Dermis blood vessel endothelial cell (primary cell): ENCODE results near the gene G6PC1. TPM values are rescaled to one million over a fixed set of nuclear protein-coding genes. Genes with fewer than 3 reads are reported as not detected.
"Not testable (repeated sequence)": the region's sequence is repeated elsewhere in the genome, so short reads cannot be mapped to it uniquely, and the experiment has no call there.

Experiments
- DNase-seq: peaks from one replicate; pipeline ENCODE4 v3.0.0; 2010
- total RNA-seq: library from RNA; depleted of rRNA; stranded (reverse); fragments of >200 nt; gene quantifications from 2 replicates; pipeline ENCODE4 v1.2.3, GENCODE V29; 2014

Gene G6PC1
- total RNA-seq, 1 donor from 2014 or later = not detected

DNA sequence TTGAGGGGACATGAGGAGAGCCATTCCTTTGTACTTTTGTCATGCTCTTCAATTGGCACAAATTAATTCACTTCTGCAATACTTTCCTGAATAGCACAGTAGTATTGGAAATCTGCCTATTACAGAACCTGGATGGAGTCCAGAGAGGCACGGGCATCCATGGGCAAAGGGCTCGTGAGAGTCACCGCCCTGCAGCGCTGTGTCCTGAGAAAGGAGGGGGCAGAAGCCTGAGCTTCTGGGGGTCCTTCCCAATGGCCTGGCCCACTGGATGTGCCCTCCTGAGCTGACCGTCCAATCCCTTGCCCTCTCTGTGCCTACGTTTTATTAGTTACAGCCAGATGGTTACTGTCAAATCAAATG is 3.5 kb downstream of the G6PC1 start:
- DNase-seq = no peak

DNA sequence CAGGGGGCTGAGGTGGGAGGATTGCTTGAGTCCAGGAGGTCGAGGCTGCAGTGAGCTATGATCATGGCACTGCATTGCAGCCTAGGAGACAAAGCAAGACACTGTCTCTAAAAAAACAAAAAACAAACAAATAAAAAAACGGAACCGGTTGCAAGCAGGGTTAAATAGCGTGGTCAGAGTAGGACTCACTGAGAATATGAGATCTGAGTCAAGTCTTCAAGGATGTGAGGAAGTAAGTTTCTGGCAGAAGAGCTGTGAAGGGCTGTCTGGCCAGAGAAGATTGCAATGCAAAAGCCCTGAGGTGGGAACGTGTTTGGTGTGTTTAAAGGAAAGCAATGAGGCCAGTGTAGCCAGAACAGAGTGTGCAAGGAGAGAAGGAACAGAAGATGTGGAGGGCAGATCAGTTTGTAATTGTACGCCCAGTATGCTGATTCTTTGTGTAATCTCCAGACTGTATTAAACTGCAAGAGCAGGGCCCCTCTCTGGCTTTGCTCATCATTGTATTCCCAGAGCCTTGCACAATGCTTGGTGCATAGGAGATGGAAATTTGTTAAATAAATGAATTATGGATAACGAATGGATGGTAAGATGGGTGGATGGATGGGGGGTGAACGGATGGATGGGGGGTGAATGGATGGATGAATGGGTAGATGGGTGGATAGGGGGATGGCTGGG is 6.3 kb downstream of the G6PC1 start:
- DNase-seq = no peak

DNA sequence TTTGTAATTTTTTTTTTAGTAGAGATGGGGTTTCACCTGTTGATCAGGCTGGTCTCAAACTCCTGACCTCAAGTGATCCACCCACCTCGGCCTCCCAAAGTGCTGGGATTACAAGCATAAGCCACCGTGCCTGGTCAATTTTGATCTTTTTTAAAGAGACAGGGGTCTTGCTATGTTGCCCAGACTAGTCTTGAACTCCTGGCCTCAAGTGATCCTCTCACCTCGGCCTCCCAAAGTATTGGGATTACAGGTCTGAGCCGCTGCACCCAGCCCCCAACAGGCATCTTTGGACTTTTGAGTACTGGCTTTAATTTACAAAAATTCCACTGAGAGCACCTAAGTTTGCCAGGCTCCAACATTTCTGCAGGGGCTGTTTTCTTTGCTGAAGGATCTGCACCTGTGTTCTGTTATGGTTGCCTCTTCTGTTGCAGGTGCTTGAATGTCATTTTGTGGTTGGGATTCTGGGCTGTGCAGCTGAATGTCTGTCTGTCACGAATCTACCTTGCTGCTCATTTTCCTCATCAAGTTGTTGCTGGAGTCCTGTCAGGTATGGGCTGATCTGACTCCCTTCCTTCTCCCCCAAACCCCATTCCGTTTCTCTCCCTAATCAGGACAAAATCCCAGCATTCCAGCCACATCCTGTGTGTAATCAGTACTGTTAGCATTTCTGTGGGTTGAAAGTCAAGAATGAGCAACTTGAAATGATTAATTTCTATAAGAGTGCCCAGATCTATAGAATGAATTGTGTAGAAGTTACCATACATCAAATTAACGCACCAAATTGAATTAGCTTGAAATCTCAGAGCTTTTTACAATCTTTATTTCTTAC is 8.5 kb downstream of the G6PC1 start:
- DNase-seq = no peak

DNA sequence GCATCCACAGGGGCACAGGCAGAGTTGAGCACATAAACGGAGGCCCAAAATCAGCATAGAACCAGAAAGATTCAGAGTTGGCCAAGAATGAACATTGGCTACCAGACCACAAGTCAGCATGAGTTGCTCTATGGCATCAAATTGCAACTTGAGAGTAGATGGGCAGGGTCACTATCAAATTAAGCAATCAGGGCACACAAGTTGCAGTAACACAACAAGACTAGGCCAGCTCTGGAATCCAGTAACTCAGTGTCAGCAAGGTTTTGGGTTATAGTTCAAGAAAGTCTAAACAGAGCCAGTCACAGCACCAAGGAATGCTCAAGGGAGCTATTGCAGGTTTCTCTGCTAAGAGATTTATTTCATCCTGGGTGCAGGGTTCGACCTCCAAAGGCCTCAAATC is 12.9 kb downstream of the G6PC1 start:
- DNase-seq = no peak

DNA sequence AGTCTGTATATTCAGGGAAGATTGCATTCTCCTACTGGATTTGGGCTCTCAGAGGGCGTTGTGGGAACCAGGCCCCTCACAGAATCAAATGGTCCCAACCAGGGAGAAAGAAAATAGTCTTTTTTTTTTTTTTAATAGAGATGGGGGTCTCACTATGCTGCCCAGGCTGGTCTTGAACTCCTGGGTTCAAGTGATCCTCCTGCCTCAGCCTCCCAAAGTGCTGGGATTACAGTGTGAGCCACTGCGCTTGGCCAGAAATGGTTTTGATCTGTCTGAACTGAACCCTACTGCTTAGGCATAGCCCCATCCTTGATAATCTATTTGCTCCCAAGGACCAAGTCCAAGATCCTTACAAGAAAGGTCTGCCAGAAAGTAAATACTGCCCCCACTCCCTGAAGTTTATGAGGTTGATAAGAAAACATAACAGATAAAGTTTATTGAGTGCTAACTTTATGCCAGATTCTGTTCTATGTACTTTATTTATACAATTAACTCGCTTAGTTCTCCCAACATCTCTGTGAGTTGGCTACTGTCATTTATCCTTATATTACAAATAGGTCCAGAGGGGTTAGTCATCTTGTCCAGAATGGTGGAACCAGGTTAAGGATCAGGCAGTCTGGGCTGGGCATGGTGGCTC is 13.5 kb downstream of the G6PC1 start:
- no peak for DNase-seq

DNA sequence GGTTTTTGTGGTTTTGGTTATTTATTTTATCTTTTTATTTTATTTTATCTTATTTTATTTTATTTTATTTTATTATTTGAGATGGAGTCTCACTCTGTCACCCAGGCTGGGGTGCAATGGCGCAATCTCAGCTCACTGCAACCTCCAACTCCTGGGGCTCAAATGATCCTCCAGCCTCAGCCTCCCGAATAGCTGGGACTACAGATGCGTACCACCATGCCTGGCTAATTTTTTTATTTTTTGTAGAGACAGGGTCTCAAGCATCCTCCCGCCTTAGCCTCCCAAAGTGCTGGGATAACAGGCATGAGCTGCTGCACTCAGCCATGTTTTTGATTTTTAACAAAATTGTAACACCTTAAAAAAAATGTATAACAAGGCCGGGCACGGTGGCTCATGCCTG is 14.7 kb downstream of the G6PC1 start:
- DNase-seq = not testable (repeated sequence)

DNA sequence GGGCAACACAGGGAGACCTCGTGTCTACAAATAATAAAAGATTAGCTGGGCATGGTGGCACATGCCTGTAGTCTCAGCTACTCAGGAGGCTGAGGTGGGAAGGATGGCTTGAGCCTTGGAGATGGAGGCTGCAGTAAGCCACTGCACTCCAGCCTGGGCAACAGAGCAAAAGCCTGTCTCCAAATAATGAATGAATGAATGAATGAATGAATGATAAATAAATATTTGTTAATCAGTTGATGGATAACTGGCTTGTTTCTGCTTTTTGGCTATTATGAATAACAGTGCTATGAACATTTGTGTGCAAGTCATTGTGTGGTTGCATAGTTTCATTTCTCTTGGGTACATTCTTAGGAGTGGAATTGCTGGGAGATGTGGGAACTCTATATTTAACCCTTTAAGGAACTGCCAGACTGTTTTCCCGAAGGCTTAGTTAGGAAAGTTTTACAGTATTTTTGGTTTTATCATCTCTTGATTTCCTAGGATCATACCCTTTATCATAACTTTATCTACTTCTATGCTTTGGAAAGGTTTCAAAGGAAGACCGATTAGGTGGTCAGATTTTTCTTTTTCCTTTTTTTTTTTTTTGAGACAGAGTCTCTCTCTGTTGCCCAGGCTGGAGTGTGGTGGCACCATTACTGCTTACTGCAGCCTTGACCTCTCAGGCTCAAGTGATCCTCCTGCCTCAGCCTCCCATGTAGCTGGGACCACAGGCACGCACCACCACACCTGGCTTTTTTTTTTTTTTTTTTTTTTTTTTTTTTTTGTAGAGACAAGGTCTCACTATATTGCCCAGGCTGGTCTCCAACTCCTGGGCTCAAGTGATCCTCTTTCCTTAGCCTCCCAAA is 16.0 kb downstream of the G6PC1 start:
- not testable (repeated sequence) for DNase-seq

DNA sequence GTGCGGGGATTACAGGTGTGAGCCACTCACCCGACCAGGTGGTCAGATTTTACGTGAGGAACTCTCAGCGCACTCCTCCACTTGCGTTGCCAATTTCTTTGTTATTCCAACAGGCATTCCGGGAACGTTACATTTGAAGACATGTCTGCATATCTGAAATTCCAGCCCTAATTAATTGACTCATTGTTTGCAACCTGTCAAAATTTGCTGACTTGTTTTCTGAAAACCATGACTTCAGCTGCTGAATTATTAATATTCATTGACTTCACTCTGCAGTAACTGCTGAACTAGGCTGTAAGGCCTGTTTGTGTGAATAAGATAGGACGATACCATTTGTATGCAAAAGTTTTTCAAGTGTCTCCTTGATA is 16.6 kb downstream of the G6PC1 start:
- peak; percentile 73 for DNase-seq

DNA sequence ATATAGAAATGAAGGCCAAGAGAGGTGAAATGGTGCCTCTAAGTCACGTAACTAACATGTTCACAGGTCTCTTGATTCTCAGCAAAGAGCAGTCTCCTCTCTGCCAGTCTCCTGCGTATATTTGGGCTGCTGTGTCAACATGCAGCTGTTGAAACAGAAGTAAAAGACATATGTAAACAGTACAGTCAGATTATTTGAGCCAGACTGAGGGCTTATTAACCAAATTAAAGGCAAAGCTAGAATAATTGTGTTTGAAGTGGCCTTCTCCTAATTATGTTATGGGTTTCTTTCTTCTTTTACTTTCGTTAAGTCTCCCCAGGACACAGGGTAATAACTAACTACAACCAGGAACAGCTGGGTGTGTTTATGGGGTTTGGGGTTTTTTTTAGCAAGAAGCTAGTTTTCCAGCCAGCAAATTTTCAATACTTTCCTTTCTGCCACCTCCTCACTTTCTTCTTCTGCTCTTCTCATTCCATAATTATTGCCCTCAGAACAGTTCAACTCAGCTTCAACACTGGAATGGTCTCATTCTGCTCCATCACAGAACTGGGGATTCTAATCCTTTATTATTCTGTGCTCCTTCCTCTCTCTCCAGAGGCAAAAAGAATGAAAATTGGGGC is 18.4 kb downstream of the G6PC1 start:
- DNase-seq = no peak

DNA sequence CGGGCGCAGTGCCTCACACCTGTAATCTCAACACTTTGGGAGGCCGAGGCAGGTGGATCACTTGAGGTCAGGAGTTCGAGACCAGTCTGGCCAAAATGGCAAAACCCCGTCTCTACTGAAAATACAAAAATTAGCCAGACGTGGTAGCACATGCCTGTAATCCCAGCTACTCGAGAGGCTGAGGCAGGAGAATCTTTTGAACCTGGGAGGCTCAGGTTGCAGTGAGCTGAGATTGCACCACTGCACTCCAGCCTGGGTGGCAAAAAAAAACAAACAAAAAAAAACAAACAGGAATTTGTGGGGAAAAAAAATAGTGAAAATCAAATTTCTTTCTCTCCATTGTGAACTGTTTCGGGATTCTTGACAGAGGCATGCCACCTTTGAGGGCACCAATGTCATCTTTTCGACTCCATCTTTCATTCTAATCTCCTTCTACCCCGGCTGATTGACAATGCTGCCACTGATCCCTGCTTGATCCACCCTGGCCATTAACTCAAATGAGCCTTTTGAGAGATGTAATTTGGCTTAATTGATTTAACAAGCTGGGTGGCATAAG is 19.0 kb downstream of the G6PC1 start:
- DNase-seq = not testable (repeated sequence)

DNA sequence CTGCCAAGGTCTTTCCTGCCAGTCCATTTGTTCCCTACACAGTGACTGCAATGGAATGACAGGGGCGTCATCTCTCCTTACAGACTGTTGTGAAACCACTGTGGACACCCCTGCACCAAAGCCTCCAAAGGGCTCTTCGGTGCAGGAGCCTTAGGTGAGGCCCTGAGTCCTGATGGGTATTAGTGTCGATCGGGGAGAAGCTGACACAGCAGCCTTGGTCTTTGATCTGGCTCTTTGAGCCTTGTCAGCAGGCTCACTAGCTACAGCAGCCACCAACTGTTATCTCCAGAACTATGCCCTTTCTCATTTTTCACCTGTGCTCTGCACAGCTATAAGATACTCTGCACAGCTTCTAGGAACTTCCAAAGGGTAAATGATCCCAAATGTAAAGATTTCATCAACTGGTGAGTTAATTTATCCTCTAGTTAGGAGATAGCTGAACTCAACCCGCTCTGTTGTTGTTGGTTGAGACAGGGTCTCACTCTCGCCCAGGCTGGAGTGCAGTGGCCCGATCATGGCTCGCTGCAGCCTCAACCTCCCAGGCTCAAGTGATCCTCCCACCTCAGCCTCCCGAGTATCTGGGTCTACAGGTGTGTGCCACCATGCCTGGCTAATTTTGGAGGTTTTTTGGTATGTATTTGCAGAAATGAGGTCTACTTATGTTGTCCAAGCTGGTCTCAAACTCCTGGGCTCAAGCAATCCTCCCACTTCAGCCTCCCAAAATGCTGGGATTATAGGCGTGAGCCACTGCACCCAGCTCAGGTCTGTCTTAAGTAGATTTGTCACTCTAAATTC is 19.7 kb downstream of the G6PC1 start:
- no peak for DNase-seq

DNA sequence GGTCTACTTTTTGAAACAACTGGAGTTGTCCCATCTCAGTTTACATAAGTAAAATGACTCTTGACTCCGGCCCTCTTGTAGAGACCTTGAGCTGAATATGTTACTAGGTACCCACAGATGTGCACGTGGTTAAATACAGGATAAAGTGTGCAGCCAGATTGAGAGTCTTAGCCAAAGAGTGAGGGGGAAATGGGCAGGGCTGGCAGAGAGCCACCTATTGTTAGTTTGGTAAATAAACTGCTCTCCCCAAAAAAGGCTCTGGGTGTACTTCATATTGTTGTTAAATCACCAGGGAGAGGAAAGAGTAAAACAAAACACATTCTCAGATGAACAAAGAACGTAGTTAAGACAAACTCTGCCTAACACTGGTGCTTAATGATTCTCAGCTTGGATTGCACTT is 20.3 kb downstream of the G6PC1 start:
- peak; percentile 97 for DNase-seq

DNA sequence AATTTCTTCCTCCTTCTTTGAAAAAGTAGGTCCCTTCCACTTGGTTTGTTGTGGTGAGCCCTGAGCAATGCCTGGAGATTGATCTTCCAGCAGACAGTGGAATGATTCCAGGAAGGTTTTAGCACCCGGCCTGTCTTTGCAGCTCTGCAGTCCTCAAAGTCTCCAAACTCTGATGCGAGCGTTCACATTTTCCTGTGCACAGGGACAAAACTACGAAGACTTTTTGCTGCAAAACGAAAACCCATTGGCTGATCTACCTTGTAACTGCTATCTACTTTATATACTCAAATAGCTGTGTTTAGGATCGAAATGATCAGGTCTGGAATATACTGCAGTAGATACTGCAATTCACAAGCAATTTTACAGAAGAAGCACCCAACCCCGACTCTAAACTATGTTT is 21.7 kb downstream of the G6PC1 start:
- DNase-seq = no peak

DNA sequence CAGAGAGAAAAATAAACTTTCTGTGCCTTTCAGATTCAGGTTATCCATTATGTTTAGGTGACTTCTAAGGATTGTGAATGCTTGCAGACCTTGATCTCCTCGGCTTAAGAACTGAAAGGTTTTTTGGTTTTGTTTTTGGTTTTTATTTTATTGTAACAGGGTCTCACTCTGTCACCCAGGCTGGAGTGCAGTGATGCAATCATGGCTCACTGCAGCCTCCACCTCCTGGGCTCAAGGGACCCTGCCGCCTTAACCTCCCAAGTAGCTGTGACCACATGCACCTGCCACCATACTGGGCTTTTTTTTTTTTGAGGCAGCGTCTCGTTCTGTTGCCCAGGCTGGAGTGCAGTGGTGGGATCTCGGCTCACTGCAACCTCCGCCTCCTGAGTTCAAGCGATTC is 22.9 kb downstream of the G6PC1 start:
- not testable (repeated sequence) for DNase-seq

DNA sequence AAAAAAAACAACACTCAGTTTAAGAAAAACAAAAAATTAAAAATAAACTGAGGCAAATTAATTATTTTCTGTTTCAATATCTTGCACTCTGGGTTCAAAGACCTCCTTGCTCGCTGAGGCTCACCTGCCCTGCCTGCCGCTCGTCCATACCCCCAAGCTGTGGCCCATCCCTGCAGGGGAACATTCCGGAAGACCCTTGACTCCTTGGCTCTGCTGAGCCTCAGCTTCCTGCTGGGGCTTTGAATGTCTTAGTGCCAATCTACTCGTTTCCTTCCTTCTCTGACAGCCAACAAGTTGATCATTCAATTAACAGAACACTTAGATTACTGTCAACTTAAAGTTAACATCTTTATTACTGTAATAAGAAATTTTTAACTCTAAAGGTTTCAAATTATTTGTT is 24.3 kb downstream of the G6PC1 start:
- DNase-seq = peak; percentile 60

DNA sequence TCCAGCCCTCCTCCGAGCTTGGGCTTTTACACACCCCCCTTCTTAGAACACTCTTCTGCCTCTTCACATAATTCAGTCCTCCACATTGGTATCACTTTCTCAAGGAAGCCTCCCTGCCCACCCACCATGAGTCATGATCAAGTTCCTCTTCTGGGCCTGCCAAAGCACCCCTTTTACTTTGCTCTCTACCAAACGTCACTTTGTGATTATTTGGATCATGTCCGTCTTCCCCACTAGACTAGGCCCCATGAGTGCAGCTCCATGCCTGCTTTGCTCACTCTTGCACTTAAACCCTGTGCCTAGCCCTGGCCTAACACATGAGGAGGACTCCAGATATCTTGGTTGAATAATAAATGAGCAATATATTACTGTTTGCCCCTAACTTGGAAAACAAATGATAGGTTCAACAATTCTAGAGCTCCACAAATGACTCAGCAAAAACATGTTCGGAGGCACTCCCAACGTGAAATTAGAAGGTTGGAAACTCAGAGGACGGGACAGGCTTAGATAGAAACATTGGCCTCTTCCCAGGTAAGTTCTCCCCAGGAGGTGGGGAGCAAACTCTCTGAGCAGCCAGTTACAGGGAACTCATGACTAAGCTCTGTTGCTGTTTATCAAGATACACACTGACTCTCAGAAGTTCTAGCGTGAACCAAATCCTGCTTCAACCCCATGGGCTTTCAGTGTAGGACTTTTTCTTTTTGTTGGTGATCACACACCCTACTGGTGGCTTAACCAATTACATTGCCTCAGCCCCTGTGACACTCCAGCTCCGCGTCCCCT is 28.3 kb downstream of the G6PC1 start:
- DNase-seq = peak; percentile 94

DNA sequence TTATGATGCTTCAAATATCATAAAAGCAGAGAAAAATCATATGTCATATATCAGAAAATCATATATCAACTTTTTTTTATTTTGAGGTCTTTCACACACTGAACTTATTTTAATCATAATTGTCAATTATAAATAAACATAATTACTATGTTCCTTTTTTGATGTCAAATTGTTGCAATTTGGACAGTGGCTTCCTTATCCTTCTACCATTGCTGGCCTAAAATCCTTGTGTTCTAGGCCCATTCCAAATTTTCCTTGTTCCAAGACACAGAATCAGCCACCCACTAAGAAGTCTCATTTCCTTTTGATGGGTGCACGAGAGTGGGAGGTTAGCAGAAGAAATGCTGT is 28.9 kb downstream of the G6PC1 start:
- DNase-seq = no peak

DNA sequence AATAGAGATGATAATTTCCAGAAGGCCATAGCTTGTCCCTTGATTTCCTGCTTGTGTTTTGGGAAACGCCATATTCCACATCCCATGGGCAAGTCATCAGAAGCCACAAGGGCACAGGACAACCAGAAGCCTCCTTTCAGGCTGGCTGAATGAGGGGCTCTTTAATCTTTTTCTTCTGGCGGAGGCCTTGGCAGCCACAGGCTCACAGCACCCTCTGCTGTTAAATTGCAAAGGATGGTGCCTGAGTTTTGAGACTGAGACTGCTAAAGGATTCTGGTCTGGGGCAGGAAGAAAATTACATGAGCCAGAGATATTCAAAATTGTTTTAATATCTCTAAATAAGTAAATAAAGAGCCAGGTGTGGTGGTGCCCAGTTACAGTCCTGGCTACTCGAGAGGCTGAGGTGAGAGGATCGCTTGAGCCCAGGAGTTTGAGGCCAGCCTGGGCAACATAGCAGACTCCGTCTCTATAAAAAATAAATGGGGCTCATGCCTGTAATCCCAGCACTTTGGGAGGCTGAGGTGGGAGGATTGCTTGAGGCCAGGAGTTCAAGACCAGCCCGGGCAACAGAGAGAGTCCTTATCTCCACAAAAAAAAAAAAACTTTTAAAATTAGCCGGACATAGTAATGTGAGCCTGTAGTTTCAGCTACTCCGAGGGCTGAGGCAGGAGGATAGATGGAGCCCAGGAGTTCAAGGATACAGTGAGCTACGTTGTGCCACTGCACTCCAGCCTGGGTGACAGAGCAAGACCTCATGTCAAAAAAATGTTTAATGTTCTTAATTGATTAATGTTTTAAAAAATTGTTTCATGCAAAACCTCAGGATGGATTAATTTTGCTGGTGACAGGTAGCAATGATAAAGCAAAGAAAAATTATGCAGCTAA is 37.4 kb downstream of the G6PC1 start:
- peak; percentile 82 for DNase-seq

DNA sequence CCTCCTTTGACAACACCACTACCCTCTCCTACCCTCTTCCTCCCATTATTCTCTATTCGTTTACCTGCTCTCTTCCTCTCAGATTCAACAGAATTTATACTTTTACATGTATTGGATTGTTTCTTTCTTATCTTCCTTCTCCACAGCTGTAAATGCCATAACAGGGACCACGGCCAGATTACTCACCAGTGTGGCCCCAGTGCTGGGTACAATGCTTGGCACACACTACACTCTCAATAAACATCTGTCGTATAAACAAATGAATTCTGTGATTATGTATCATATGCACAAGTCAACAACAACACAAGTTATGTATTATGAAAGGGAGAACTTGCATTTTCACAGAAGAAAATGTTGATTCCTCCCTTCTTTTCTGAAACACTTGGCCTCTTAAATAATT is 43.6 kb downstream of the G6PC1 start:
- peak; percentile 19 for DNase-seq

DNA sequence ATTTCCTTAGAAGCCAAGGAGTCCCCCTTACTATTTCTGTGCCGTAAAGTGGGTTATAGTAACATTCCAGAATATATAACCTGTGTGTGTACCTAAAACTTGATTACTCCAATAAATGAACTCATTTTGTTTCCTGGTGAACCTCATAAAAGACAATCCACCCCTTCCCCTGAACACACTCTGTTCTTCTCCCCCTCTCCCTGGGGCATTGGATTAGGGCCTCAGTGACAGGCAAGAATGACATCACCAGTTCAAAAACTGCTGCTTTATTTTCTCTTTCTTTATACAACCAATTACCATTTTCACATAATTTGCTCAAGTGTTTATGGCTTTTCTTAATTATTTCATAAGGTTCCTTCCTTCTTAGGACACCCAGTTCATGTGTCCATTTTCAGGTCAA is 46.2 kb downstream of the G6PC1 start:
- DNase-seq = no peak
